ENCODE measurements around the gene ACP2.
"Not testable (repeated sequence)": the region's sequence is repeated elsewhere in the genome, so short reads cannot be mapped to it uniquely, and the experiment has no call there.

The ACP2 gene

DNA sequence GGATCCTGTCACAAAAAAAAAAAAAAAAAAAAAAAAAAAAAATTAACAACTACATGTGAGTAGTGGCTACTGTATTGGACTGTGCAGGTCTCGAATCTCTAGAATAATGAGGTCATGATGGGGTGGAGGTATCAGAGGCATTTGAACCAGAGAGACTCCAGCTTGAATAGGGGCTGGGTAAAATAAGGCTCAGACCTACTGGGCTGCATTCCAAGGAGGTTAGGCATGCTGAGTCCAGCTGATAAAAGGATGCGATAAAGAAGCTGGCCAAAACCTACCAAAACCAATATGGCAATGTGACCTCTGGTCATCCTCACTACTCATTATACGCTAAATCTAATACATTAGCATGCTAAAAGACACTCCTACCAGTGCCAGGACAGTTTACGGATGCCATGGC, 56.5 kb downstream of the ACP2 start:
- FAIRE-seq = no peak

DNA sequence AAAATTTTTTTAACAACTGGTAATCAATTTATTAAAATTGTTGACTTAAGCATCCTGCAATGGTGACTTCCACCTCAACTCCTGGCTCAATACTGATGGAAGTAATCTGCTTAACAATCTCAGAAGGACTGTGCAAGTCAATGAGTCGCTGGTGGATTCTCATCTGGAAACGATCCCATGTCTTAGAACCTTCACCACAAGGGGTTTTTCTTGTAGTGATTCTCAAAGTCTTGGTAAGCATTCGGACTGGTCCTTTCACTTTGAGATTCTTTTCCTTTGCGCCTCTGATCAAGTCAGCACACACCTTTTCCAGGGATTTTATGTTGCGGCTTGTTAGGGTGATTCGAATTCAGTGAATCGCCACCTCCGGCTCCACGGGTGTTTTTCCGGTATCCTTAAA, 57.5 kb downstream of the ACP2 start:
- FAIRE-seq = not testable (repeated sequence)

Data from colon (tissue), 2 donors.